HUDEP-2 (cell line): ENCODE data around the gene MOSMO.

ENCODE experiments used
- DNase-seq, 76 experiments: peaks; one replicate each; lab custom pipeline; 2025; ENCODE audit not compliant: unreplicated experiment in 76 of 76; lab: John Stamatoyannopoulos, UW

Gene MOSMO

GRCh38 chr16:22007509-22008214 is at the start of gene MOSMO:
Gene MOSMO (plus strand): TSS chr16:22008111. CDS start chr16:22008302, 191 bp downstream.
- DNase-seq = peak in 51 of 76 experiments; percentile 4 to 71 (median 32)

GRCh38 chr16:21959050-21959449 is 48.9 kb upstream of the MOSMO start:
- no peak for DNase-seq

- DNase-seq = no peak
These were observed 45.4 kb upstream of the MOSMO start for GRCh38 chr16:21962475-21962874.

GRCh38 chr16:21963887-21964286 is 44.0 kb upstream of the MOSMO start:
- no peak for DNase-seq

- no peak for DNase-seq
These were observed 43.6 kb upstream of the MOSMO start for GRCh38 chr16:21964353-21964752.

- no peak for DNase-seq
These were observed 36.1 kb upstream of the MOSMO start for GRCh38 chr16:21971856-21972255.

- DNase-seq = no peak
These were observed 34.0 kb upstream of the MOSMO start for GRCh38 chr16:21973945-21974344.

GRCh38 chr16:21980032-21980431 is 27.9 kb upstream of the MOSMO start:
- no peak for DNase-seq

- no peak for DNase-seq
These were observed 25.8 kb upstream of the MOSMO start for GRCh38 chr16:21982108-21982507.

- no peak for DNase-seq
These were observed 23.8 kb upstream of the MOSMO start for GRCh38 chr16:21984062-21984461.

GRCh38 chr16:21985524-21985923 is 22.4 kb upstream of the MOSMO start:
- no peak for DNase-seq

GRCh38 chr16:21986692-21987246 is 21.1 kb upstream of the MOSMO start:
- DNase-seq = no peak

GRCh38 chr16:21987498-21987897 is 20.4 kb upstream of the MOSMO start:
- no peak for DNase-seq

- DNase-seq = no peak
These were observed 18.8 kb upstream of the MOSMO start for GRCh38 chr16:21989133-21989532.

- DNase-seq = no peak
These were observed 18.2 kb upstream of the MOSMO start for GRCh38 chr16:21989751-21990150.

GRCh38 chr16:21990381-21990944 is 17.4 kb upstream of the MOSMO start:
- no peak for DNase-seq

GRCh38 chr16:21991621-21992020 is 16.3 kb upstream of the MOSMO start:
- DNase-seq = no peak

- no peak for DNase-seq
These were observed 12.9 kb upstream of the MOSMO start for GRCh38 chr16:21994856-21995465.

- no peak for DNase-seq
These were observed 10.8 kb upstream of the MOSMO start for GRCh38 chr16:21996923-21997696.

GRCh38 chr16:21997697-21998480 is 10.0 kb upstream of the MOSMO start:
- no peak for DNase-seq
